ENCODE data around the gene UBALD1. TPM values are rescaled to one million over a fixed set of nuclear protein-coding genes. Genes with fewer than 3 reads are reported as not detected.

UBALD1 gene
- total RNA-seq, 1 experiment from 2014 or later: 24.6 TPM

DNA sequence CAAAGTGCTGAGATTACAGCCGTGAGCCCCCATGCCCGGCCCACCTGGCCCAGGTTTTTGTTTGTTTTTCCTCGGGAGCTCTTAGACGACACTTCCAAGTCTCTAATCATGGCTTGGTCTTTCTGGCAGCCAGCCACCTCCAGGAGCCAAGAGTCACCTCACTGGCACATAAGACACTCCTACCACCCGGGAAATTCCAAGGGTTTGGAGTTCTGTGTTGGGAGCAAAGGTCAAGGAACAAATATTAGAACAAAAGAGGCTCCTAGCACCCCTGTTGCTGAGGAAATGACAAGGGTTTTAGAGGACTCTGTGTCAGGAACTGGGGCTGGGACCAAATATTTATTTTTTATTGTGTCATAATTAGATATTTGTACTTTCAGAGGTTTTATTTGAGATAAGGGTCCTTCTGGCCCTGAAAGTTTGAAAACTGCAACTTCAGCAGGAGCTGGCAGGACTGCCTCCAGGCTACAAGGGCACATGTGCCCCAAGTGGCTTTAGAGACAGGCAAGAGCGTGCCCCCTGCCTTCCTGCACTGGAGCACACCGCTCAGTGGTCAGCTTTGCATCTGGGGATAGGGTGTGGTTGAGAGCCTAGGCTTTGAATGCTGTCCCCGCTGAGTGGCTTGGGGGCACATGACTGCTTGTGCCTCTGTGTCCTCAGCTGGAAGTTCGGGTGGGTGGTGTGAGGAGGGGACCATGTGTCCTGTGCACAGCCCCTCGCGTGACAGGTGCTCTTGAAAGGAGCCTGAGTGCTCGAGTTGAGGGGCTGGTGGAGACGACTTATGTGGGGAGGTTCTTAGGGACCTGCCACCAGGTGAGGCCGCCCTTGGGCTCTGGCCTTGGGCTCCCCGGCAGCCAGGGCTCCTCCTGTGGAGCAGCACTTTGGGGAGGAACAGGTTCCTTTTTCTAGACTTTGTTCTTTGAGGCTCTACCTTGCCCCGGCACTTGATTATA lies 39.6 kb upstream of the UBALD1 start:
- no TSS peak for BruUV-seq (replicated peaks)

DNA sequence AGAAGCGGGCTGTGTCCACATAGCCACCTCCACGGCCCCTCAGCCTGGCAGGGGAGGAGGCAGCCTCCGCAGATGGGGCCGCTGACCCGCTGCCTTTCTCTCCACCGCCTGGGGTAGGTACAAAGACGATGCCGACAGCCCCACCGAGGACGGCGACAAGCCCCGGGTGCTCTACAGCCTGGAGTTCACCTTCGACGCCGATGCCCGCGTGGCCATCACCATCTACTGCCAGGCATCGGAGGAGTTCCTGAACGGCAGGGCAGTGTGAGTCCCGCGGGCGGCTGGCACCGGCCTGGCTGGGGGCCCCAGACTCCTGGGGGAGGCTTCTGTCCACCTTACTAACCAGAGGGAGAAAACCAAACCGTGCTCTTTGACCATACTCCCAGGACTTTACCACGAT lies 37.9 kb upstream of the UBALD1 start:
- BruUV-seq (replicated peaks): no TSS peak
- Histone ChIP-seq H3K9me3 (ENCODE audit: low read length) (no peaks in the 10 kb centered on the region), H2AFZ (ENCODE audit: low read length) (no peak overlapping the region), H3K79me2 (ENCODE audit: low read length) (no peaks in the 10 kb centered on the region), H3K36me3 (ENCODE audit: low read depth, low read length) (no peaks in the 10 kb centered on the region; the same call in 1 of the 2 replicates), H3K4me2 (ENCODE audit: low read length) (no peak overlapping the region), H3F3A (ENCODE audit: low read length, unreplicated experiment) (no peaks in the 10 kb centered on the region), H3K27ac (ENCODE audit: low read length) (no peak overlapping the region), H3K27me3 (ENCODE audit: low read length) (no peaks in the 10 kb centered on the region), H3K4me1 (ENCODE audit: insufficient read depth, low read length) (no peaks in the 10 kb centered on the region), H3K9ac (ENCODE audit: low read length) (no peak overlapping the region), H3K9me2 (replicated peaks; ENCODE audit: low read length) (no peaks in the 10 kb centered on the region), H3K4me3 (ENCODE audit: low read length) (no peak overlapping the region), H4K20me1 (ENCODE audit: low read length) (no peaks in the 10 kb centered on the region)
- POLR2A ChIA-PET (ENCODE audit: unreplicated experiment): no interaction called here
- CTCF ChIA-PET: no interaction called here
- DNase-seq (no peak), ATAC-seq (no peak)
- intact Hi-C loops (cut with micrococcal nuclease): no loop called here
- TF ChIP-seq EZH2 (IDR thresholded peaks at IDR 0.05; ENCODE audit: low read length, unreplicated experiment): no peak
- TF ChIP-seq, protein P1, sequence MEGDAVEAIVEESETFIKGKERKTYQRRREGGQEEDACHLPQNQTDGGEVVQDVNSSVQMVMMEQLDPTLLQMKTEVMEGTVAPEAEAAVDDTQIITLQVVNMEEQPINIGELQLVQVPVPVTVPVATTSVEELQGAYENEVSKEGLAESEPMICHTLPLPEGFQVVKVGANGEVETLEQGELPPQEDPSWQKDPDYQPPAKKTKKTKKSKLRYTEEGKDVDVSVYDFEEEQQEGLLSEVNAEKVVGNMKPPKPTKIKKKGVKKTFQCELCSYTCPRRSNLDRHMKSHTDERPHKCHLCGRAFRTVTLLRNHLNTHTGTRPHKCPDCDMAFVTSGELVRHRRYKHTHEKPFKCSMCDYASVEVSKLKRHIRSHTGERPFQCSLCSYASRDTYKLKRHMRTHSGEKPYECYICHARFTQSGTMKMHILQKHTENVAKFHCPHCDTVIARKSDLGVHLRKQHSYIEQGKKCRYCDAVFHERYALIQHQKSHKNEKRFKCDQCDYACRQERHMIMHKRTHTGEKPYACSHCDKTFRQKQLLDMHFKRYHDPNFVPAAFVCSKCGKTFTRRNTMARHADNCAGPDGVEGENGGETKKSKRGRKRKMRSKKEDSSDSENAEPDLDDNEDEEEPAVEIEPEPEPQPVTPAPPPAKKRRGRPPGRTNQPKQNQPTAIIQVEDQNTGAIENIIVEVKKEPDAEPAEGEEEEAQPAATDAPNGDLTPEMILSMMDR (conservative IDR thresholded peaks at IDR 0.05; ENCODE audit: low read depth, low read length): no peak
- TF ChIP-seq EZH2phosphoT487 (IDR thresholded peaks at IDR 0.05; ENCODE audit: borderline replicate concordance, low read length): no peak

More for the DNA sequence above, 39.6 kb upstream of the UBALD1 start:
- Histone ChIP-seq H3K4me3 (ENCODE audit: low read length) (no peak overlapping the region), H3K27me3 (ENCODE audit: low read length) (no peaks in the 10 kb centered on the region), H2AFZ (ENCODE audit: low read length) (no peak overlapping the region), H3K9me3 (ENCODE audit: low read length) (no peaks in the 10 kb centered on the region), H3K79me2 (ENCODE audit: low read length) (no peaks in the 10 kb centered on the region), H3K4me2 (ENCODE audit: low read length) (no peak overlapping the region), H3F3A (ENCODE audit: low read length, unreplicated experiment) (no peaks in the 10 kb centered on the region), H3K4me1 (ENCODE audit: insufficient read depth, low read length) (no peaks in the 10 kb centered on the region), H3K27ac (ENCODE audit: low read length) (no peak overlapping the region), H3K9me2 (replicated peaks; ENCODE audit: low read length) (no peaks in the 10 kb centered on the region), H4K20me1 (ENCODE audit: low read length) (no peaks in the 10 kb centered on the region), H3K36me3 (ENCODE audit: low read depth, low read length) (no peaks in the 10 kb centered on the region; the same call in 1 of the 2 replicates), H3K9ac (ENCODE audit: low read length) (no peak overlapping the region)
- intact Hi-C loops (cut with micrococcal nuclease): no loop called here
- TF ChIP-seq EZH2phosphoT487 (IDR thresholded peaks at IDR 0.05; ENCODE audit: borderline replicate concordance, low read length): no peak
- TF ChIP-seq, protein P1 (conservative IDR thresholded peaks at IDR 0.05; ENCODE audit: low read depth, low read length): no peak
- TF ChIP-seq EZH2 (IDR thresholded peaks at IDR 0.05; ENCODE audit: low read length, unreplicated experiment): no peak
- ATAC-seq (peak; percentile 35; the same call in 1 of the 2 replicates), DNase-seq (no peak)
- ChIA-PET POLR2A (ENCODE audit: unreplicated experiment) (no interaction called here), CTCF (interaction anchor here (0.6 kb wide), 1 partner anchor 1504 kb away, joined by 3 read pairs; no protein-coding TSS in a partner anchor)

DNA sequence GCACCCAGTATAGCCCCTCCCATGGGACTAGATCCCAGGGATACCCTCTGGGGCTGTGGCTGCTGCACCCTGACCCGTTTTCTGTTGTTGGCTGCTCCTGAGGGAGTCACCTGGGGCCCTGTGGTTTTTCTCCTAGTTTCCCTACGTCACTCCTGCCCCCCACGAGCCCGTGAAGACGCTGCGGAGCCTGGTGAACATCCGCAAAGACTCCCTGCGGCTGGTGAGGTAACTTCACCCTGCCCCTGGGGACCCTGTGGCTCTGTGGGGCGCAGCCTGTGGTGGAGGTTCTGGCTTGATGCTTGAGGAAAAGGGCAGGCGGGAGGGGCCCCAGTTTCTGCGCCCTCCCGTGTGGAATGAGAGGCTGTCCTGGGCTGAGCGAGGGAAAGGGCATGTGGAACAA lies 37.1 kb upstream of the UBALD1 start:
- no peaks in the 10 kb centered on the region for H3K27me3 ChIP-seq (ENCODE audit: low read length)
- H3K4me2 ChIP-seq (ENCODE audit: low read length): no peak overlapping the region
- no peak for ATAC-seq
- CTCF ChIA-PET: no interaction called here
- no peaks in the 10 kb centered on the region for H3K79me2 ChIP-seq (ENCODE audit: low read length)
- H2AFZ ChIP-seq (ENCODE audit: low read length): no peak overlapping the region
- H3K36me3 ChIP-seq (ENCODE audit: low read depth, low read length): no peaks in the 10 kb centered on the region; the same call in 1 of the 2 replicates
- H3K27ac ChIP-seq (ENCODE audit: low read length): no peak overlapping the region
- TF ChIP-seq EZH2phosphoT487 (IDR thresholded peaks at IDR 0.05; ENCODE audit: borderline replicate concordance, low read length) (no peak), EZH2 (IDR thresholded peaks at IDR 0.05; ENCODE audit: low read length, unreplicated experiment) (no peak)
- TF ChIP-seq, protein P1 (conservative IDR thresholded peaks at IDR 0.05; ENCODE audit: low read depth, low read length): no peak
- no peaks in the 10 kb centered on the region for H3F3A ChIP-seq (ENCODE audit: low read length, unreplicated experiment)
- BruUV-seq (replicated peaks): no TSS peak
- H4K20me1 ChIP-seq (ENCODE audit: low read length): no peaks in the 10 kb centered on the region
- no peaks in the 10 kb centered on the region for H3K4me1 ChIP-seq (ENCODE audit: insufficient read depth, low read length)
- H3K4me3 ChIP-seq (ENCODE audit: low read length): no peak overlapping the region
- no peak overlapping the region for H3K9ac ChIP-seq (ENCODE audit: low read length)
- no peak for DNase-seq
- intact Hi-C loops (cut with micrococcal nuclease): no loop called here
- H3K9me2 ChIP-seq (replicated peaks; ENCODE audit: low read length): no peaks in the 10 kb centered on the region
- POLR2A ChIA-PET (ENCODE audit: unreplicated experiment): no interaction called here
- no peaks in the 10 kb centered on the region for H3K9me3 ChIP-seq (ENCODE audit: low read length)
